Measurements from ENCODE around the gene SAMD4A.
"Not testable (repeated sequence)": the region's sequence is repeated elsewhere in the genome, so short reads cannot be mapped to it uniquely, and the experiment has no call there.

DNA sequence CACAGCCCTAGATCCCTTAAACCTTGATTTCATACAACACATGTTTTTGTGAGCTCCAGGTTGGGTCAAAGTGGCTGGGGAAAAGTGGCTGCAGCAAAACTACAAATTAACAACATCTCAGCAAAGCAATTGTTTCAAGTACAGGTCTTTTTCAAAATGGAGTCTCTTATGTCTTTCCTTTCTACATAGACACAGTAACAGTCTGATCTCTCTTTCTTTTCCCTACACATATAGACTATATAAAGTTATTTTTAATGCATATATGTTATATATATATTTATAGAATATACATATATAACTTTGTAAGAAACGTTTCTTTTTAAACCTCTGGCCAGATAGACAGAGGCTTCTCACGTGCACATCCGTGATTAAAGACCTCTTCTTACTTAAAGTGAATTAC lies 186.5 kb downstream of the SAMD4A start:
- not testable (repeated sequence) for TF ChIP-seq CTCF (conservative IDR thresholded peaks at IDR 0.05 in 1 of 2, IDR thresholded peaks at IDR 0.05 in 1 of 2; ENCODE audit: extremely low read depth in 1 of 2, insufficient read depth in 1 of 2, low read depth in 1 of 2, low read length in 2 of 2); EZH2 (IDR thresholded peaks at IDR 0.05; ENCODE audit: borderline replicate concordance, low read length)

Measured in mammary epithelial cell (primary cell).